H9 (cell line): ENCODE measurements around the gene C1orf21. TPM values are rescaled to one million over a fixed set of nuclear protein-coding genes. Genes with fewer than 3 reads are reported as not detected.

Experiments used
- DNase-seq: peaks from one replicate; pipeline ENCODE4 v3.0.0-alpha.2; 2017
- H2AFZ ChIP-seq: one replicate; pipeline ENCODE4 v1.6.1; 2013; ENCODE audit warnings: mild to moderate bottlenecking, low read length, control low read depth, moderate library complexity
- H2AK5ac ChIP-seq: 2 replicates; pipeline ENCODE4 v1.6.1; 2013; ENCODE audit warnings: low read length, control low read depth, mixed read lengths; ENCODE audit not compliant: insufficient read length
- H2BK120ac ChIP-seq: one replicate; pipeline ENCODE4 v1.6.1; 2013; ENCODE audit warnings: low read depth, mild to moderate bottlenecking, low read length, control low read depth, inconsistent platforms; ENCODE audit not compliant: poor library complexity, severe bottlenecking
- H2BK12ac ChIP-seq: 2 replicates; pipeline ENCODE4 v1.6.1; 2013; ENCODE audit warnings: low read length, control low read depth, mixed read lengths, low read depth; ENCODE audit not compliant: insufficient read length
- H2BK15ac ChIP-seq: 2 replicates; pipeline ENCODE4 v1.6.1; 2013; ENCODE audit warnings: low read depth, low read length, control low read depth
- H2BK20ac ChIP-seq: one replicate; pipeline ENCODE4 v1.6.1; 2013; ENCODE audit warnings: low read depth, mild to moderate bottlenecking, low read length, control low read depth, inconsistent platforms; ENCODE audit not compliant: poor library complexity, severe bottlenecking
- H2BK5ac ChIP-seq: 2 replicates; pipeline ENCODE4 v1.6.1; 2013; ENCODE audit warnings: low read length, control low read depth, mixed read lengths; ENCODE audit not compliant: insufficient read length
- H3K14ac ChIP-seq: 2 replicates; pipeline ENCODE4 v1.6.1; 2013; ENCODE audit warnings: low read length, control low read depth; ENCODE audit not compliant: insufficient read depth
- H3K18ac ChIP-seq: 2 replicates; pipeline ENCODE4 v1.6.1; 2013; ENCODE audit warnings: low read depth, mild to moderate bottlenecking, mixed read lengths, low read length, control low read depth; ENCODE audit not compliant: insufficient read length
- H3K23ac ChIP-seq: 2 replicates; pipeline ENCODE4 v1.6.1; 2013; ENCODE audit warnings: low read length, control low read depth, mixed read lengths, low read depth; ENCODE audit not compliant: insufficient read length
- H3K23me2 ChIP-seq: 2 replicates; pipeline ENCODE4 v1.6.1; 2013; ENCODE audit warnings: low read depth, mild to moderate bottlenecking, mixed read lengths, low read length, control low read depth; ENCODE audit not compliant: insufficient read length, poor library complexity, severe bottlenecking
- H3K27ac ChIP-seq: 2 replicates; pipeline ENCODE4 v1.5.1; 2013; ENCODE audit warnings: low read length, control low read depth, mixed read lengths, low read depth; ENCODE audit not compliant: insufficient read length
- H3K27me3 ChIP-seq: 2 replicates; pipeline ENCODE4 v1.6.1; 2013; ENCODE audit warnings: low read length, control low read depth, inconsistent platforms; ENCODE audit not compliant: insufficient read depth
- H3K4ac ChIP-seq: 2 replicates; pipeline ENCODE4 v1.6.1; 2013; ENCODE audit warnings: low read depth, mild to moderate bottlenecking, control low read depth, inconsistent platforms, low read length, moderate library complexity
- H3K4me1 ChIP-seq: 2 replicates; pipeline ENCODE4 v1.6.1; 2013; ENCODE audit warnings: low read length, control low read depth, inconsistent platforms; ENCODE audit not compliant: insufficient read depth
- H3K4me2 ChIP-seq: 2 replicates; pipeline ENCODE4 v1.6.1; 2013; ENCODE audit warnings: low read length, control low read depth, mixed read lengths; ENCODE audit not compliant: insufficient read length, insufficient read depth
- H3K56ac ChIP-seq: 2 replicates; pipeline ENCODE4 v1.6.1; 2013; ENCODE audit warnings: low read depth, mild to moderate bottlenecking, mixed read lengths, low read length, control low read depth; ENCODE audit not compliant: insufficient read length
- H3K79me1 ChIP-seq: 2 replicates; pipeline ENCODE4 v1.6.1; 2013; ENCODE audit warnings: low read depth, mild to moderate bottlenecking, moderate library complexity, low read length, control low read depth, inconsistent platforms; ENCODE audit not compliant: insufficient read depth, poor library complexity, severe bottlenecking
- H3K79me2 ChIP-seq: 2 replicates; pipeline ENCODE4 v1.6.1; 2013; ENCODE audit warnings: low read length, control low read depth, inconsistent platforms; ENCODE audit not compliant: insufficient read depth
- H3K9ac ChIP-seq: 2 replicates; pipeline ENCODE4 v1.6.1; 2013; ENCODE audit warnings: low read length, control low read depth, mixed read lengths; ENCODE audit not compliant: insufficient read length; ENCODE audit errors: extremely low read depth
- H3K9me3 ChIP-seq: one replicate; pipeline ENCODE4 v1.6.1; 2013; ENCODE audit warnings: low read depth, low read length, inconsistent platforms; ENCODE audit not compliant: control insufficient read depth
- H3T11ph ChIP-seq: one replicate; pipeline ENCODE4 v1.6.1; 2013; ENCODE audit warnings: mild to moderate bottlenecking, low read length, control low read depth, inconsistent platforms
- H4K20me1 ChIP-seq: one replicate; pipeline ENCODE4 v1.6.1; 2013; ENCODE audit not compliant: control insufficient read depth, insufficient read length, insufficient read depth
- H4K5ac ChIP-seq: 2 replicates; pipeline ENCODE4 v1.6.1; 2013; ENCODE audit warnings: low read depth, mild to moderate bottlenecking, mixed read lengths, low read length, control low read depth; ENCODE audit not compliant: insufficient read length
- H4K8ac ChIP-seq: replicated peaks from 2 replicates; pipeline ENCODE4 v1.6.1; 2013; ENCODE audit warnings: low read length, control low read depth, mixed read lengths, low read depth; ENCODE audit not compliant: insufficient read length
- H4K91ac ChIP-seq: 2 replicates; pipeline ENCODE4 v1.6.1; 2013; ENCODE audit warnings: low read depth, mild to moderate bottlenecking, moderate library complexity, mixed read lengths, low read length, control low read depth; ENCODE audit not compliant: insufficient read length
- H3K27ac Mint-ChIP-seq, 3 experiments: 2 replicates in 2 of 3; 3 replicates in 1 of 3; pipeline ENCODE4 v1.8.0; 2020 to 2021; ENCODE audit warnings: mixed read lengths in 3 of 3, mild to moderate bottlenecking in 1 of 3, moderate library complexity in 1 of 3
- H3K27me3 Mint-ChIP-seq: 2 replicates; pipeline ENCODE4 v1.8.0; 2021; ENCODE audit warnings: low read depth, mild to moderate bottlenecking, moderate library complexity, mixed read lengths
- H3K36me3 Mint-ChIP-seq, 3 experiments: 2 replicates in 2 of 3; 3 replicates in 1 of 3; pipeline ENCODE4 v1.8.0; 2020 to 2021; ENCODE audit warnings: low read depth in 3 of 3, mixed read lengths in 3 of 3; ENCODE audit not compliant: insufficient read depth in 1 of 3
- H3K4me1 Mint-ChIP-seq, 2 experiments: 2 replicates each; pipeline ENCODE4 v1.8.0; 2020; ENCODE audit warnings: mixed read lengths in 2 of 2
- H3K4me3 Mint-ChIP-seq, 2 experiments: 2 replicates in 1 of 2; 3 replicates in 1 of 2; pipeline ENCODE4 v1.8.0; 2020 to 2021; ENCODE audit warnings: mild to moderate bottlenecking in 2 of 2, mixed read lengths in 2 of 2, moderate library complexity in 1 of 2
- H3K9me3 Mint-ChIP-seq, 2 experiments: 2 replicates in 1 of 2; 3 replicates in 1 of 2; pipeline ENCODE4 v1.8.0; 2020; ENCODE audit warnings: mild to moderate bottlenecking in 2 of 2, mixed read lengths in 2 of 2, moderate library complexity in 1 of 2
- CTCF ChIP-seq: fragments of 200-600 bp; sonication (generic); conservative IDR thresholded peaks from 3 replicates; pipeline ENCODE4 v1.8.0; 2021; ENCODE audit warnings: antibody characterized with exemption, mild to moderate bottlenecking
- WGBS: extraction: QIAGEN DNeasy Blood & Tissue Kit; methylation state at CpG from one replicate; pipeline ENCODE4 v1.1.7; 2013; ENCODE audit warnings: missing lambda C conversion rate, low lambda C conversion rate, mixed read lengths; ENCODE audit not compliant: insufficient read length; ENCODE audit errors: extremely low coverage; 5-methylcytosine and 5-hydroxymethylcytosine counted together
- total RNA-seq: library from RNA; stranded (reverse); gene quantifications from 2 replicates; pipeline ENCODE4 v1.2.1, GENCODE V29; 2021

Gene C1orf21
- total RNA-seq, 1 experiment from 2014 or later = 36.0 TPM

GRCh38 chr1:184403961-184404726 lies 17.3 kb downstream of the C1orf21 start:
- Histone ChIP-seq H2AK5ac (no peak overlapping the region), H4K20me1 (no peaks in the 10 kb centered on the region), H3T11ph (no peak overlapping the region), H3K27ac (no peak overlapping the region), H3K79me2 (no peaks in the 10 kb centered on the region; the same call in 1 of the 2 replicates), H3K14ac (no peak overlapping the region), H2BK12ac (no peak overlapping the region), H3K56ac (no peak overlapping the region), H3K23ac (no peak overlapping the region), H2BK20ac (no peak overlapping the region), H2BK120ac (no peak overlapping the region), H4K91ac (no peak overlapping the region), H3K18ac (no peak overlapping the region), H3K4ac (no peak overlapping the region), H3K27me3 (no peaks in the 10 kb centered on the region), H3K79me1 (no peaks in the 10 kb centered on the region), H4K5ac (no peak overlapping the region), H3K9me3 (no peaks in the 10 kb centered on the region), H2BK5ac (no peak overlapping the region), H3K4me2 (no peak overlapping the region), H2BK15ac (no peak overlapping the region), H3K9ac (no peak overlapping the region), H3K4me1 (0 out of 2 replicates have a peak, but pooled peaks cover 1% of the 10 kb centered on the region), H2AFZ (no peak overlapping the region), H3K23me2 (no peaks in the 10 kb centered on the region), H4K8ac (no peak overlapping the region)
- no peaks in the 10 kb centered on the region for H3K36me3 Mint-ChIP-seq
- peaks cover 39 to 68% of the 10 kb centered on the region in 2 experiments for H3K4me1 Mint-ChIP-seq
- no peaks in the 10 kb centered on the region for H3K9me3 Mint-ChIP-seq
- DNase-seq = no peak
- no peaks in the 10 kb centered on the region for H3K27me3 Mint-ChIP-seq
- H3K4me3 Mint-ChIP-seq = no peak overlapping the region
- no CpG with 5 or more reads among the region's 3 CpGs for WGBS
- H3K27ac Mint-ChIP-seq = peak overlapping the region in 2 of 3 experiments; percentile 52 to 79; a peak in 2 of 7 replicates
- no peak for TF ChIP-seq CTCF
